NT2/D1 (cell line): ENCODE results near the gene UBC.
"Not testable (repeated sequence)": the region's sequence is repeated elsewhere in the genome, so short reads cannot be mapped to it uniquely, and the experiment has no call there.

Experiments used
- YY1 ChIP-seq: IDR thresholded peaks from 2 replicates; pipeline ENCODE4 v1.6.1; 2011; ENCODE audit not compliant: insufficient read length, insufficient read depth
- ZNF274 ChIP-seq: IDR thresholded peaks from 2 replicates; pipeline ENCODE4 v1.6.1; 2011; ENCODE audit warnings: mild to moderate bottlenecking, low read depth, low read length

DNA sequence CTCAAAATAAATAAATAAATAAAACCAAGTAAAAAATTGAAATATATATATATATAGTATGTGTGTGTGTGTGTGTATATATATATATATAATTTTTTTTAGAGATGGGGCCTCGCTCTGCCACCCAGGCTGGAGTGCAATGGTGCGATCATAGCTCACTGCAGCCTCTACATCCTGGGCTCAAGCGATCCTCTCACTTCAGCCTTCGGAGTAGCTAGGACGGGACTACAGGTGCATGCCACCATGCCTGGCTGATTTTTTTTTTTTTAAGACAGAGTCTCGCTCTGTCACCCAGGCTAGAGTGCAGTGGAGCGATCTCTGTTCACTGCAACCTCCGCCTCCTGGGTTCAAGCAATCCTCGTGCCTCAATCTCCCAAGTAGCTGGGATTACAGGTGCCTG, 26.7 kb downstream of the UBC start:
- TF ChIP-seq ZNF274, YY1: not testable (repeated sequence)
